ENCODE results near the gene HOXA1.
A peak's percentile ranks its signal among the peaks of the same experiment; 100 is the strongest.
"Not testable (repeated sequence)": the region's sequence is repeated elsewhere in the genome, so short reads cannot be mapped to it uniquely, and the experiment has no call there.

HOXA1 gene

GRCh38 chr7:27046854-27047549 is 48.8 kb downstream of the HOXA1 start:
- TF ChIP-seq CTCF (conservative IDR thresholded peaks at IDR 0.05; ENCODE audit: low read depth, low read length) = no peak
- peak; percentile 37 for DNase-seq (ENCODE audit: low read depth)
- H3K4me3 ChIP-seq (ENCODE audit: low read depth, low read length) = no peak overlapping the region

- DNase-seq (ENCODE audit: low read depth); H3K4me3 ChIP-seq (ENCODE audit: low read depth, low read length): not testable (repeated sequence)
These were observed 49.8 kb downstream of the HOXA1 start for GRCh38 chr7:27045972-27046371.

GRCh38 chr7:27045066-27045465 is 50.7 kb downstream of the HOXA1 start:
- not testable (repeated sequence) for DNase-seq (ENCODE audit: low read depth); H3K4me3 ChIP-seq (ENCODE audit: low read depth, low read length)

All from choroid plexus epithelial cell (primary cell).